Lower lobe of right lung (tissue), 2 donors: ENCODE results near the gene GRIA4. TPM values are rescaled to one million over a fixed set of nuclear protein-coding genes. Genes with fewer than 3 reads are reported as not detected.

Source experiments
- ATAC-seq, 2 donors: fragments of 200-7000 bp; cut with Tn5 transposase; one replicate each; pipeline ENCODE4 v1.9.1; 2020 to 2022; ENCODE audit warnings: mild to moderate bottlenecking in 2 of 2, moderate library complexity in 2 of 2
- DNase-seq: peaks from one replicate; pipeline ENCODE4 v3.0.0-alpha.2; 2020
- H3K27ac ChIP-seq: fragments of 200-600 bp; one replicate; pipeline ENCODE4 v1.8.0; 2022
- H3K27me3 ChIP-seq: fragments of 200-600 bp; one replicate; pipeline ENCODE4 v1.8.0; 2022; ENCODE audit warnings: low read depth
- H3K36me3 ChIP-seq: fragments of 200-600 bp; one replicate; pipeline ENCODE4 v1.8.0; 2022; ENCODE audit warnings: mild to moderate bottlenecking
- H3K4me1 ChIP-seq: fragments of 200-600 bp; one replicate; pipeline ENCODE4 v1.8.0; 2022
- H3K4me3 ChIP-seq: fragments of 200-600 bp; one replicate; pipeline ENCODE4 v1.8.0; 2022; ENCODE audit warnings: mild to moderate bottlenecking
- H3K9me3 ChIP-seq: fragments of 200-600 bp; one replicate; pipeline ENCODE4 v1.8.0; 2022
- CTCF ChIP-seq: fragments of 200-600 bp; IDR thresholded peaks from one replicate; pipeline ENCODE4 v1.8.0; 2022; ENCODE audit warnings: antibody characterized with exemption, mild to moderate bottlenecking
- intact Hi-C: fragments of 100-400 bp; cut with DNase I; formaldehyde crosslinking; loops from one replicate; pipeline ENCODE4 v1.11.0; 2022
- long read RNA-seq: library from polyadenylated mRNA; unstranded; transcript quantifications from one replicate; pipeline ENCODE4 v2.0.0, GENCODE V29; 2021
- total RNA-seq: library from RNA; stranded (reverse); fragmentation: NEBNext Ultra II Directional; extraction: Animal tissue kit (Norgen Biotek cat#: 25700); gene quantifications from one replicate; pipeline ENCODE4 v1.2.1, GENCODE V29; 2021
- donor health status: DM: no; HTN: yes; CAD: no; lungs with severe emphysema.

Gene GRIA4
- not detected for total RNA-seq
- long read RNA-seq: 0 reads

GRCh38 chr11:105609832-105610781, at the start of gene GRIA4:
Gene GRIA4 (plus strand): TSS chr11:105610073. CDS start chr11:105610998, 925 bp downstream.
- intact Hi-C loops: no loop called here
- DNase-seq (peak; percentile 45), ATAC-seq (peak; percentile 37 to 53)
- Histone ChIP-seq H3K27me3 (peaks cover 32% of the 10 kb centered on the region), H3K27ac (no peak within 1 kb of the TSS), H3K36me3 (no peaks in the 10 kb centered on the region), H3K9me3 (no peaks in the 10 kb centered on the region), H3K4me3 (peak within 1 kb of the TSS; percentile 43), H3K4me1 (peaks cover 24% of the 10 kb centered on the region)
- no peak for TF ChIP-seq CTCF

- H3K36me3 ChIP-seq: no peaks in the 10 kb centered on the region
- no peak overlapping the region for H3K27ac ChIP-seq
- no peaks in the 10 kb centered on the region for H3K27me3 ChIP-seq
- no peaks in the 10 kb centered on the region for H3K9me3 ChIP-seq
- no peak for TF ChIP-seq CTCF
- intact Hi-C loops: no loop called here
- DNase-seq (no peak), ATAC-seq (no peak)
- H3K4me3 ChIP-seq: no peak overlapping the region
- H3K4me1 ChIP-seq: no peaks in the 10 kb centered on the region
These were observed 36.8 kb upstream of the GRIA4 start for GRCh38 chr11:105573091-105573490.

DNA sequence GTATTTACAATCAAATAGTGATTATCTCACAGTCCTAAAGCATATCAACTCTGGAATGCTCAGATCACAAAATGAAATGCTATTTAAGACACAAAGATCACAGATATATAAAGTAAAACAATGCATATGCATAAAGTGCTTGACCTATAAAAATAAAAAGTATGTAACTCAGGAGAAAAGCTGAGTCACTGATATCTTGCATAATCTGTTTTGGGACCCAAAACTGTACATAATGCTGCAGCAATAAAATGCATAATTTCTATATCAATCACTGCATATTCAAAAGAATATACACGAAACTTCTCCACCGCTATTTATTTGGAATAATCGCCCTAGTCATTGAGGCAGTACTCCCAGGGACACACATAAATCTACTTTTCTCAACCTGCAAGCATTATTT, 34.9 kb upstream of the GRIA4 start:
- ATAC-seq: no peak
- no peaks in the 10 kb centered on the region for H3K4me1 ChIP-seq
- H3K27ac ChIP-seq: no peak overlapping the region
- no peaks in the 10 kb centered on the region for H3K36me3 ChIP-seq
- no peak for TF ChIP-seq CTCF
- H3K9me3 ChIP-seq: no peaks in the 10 kb centered on the region
- no peaks in the 10 kb centered on the region for H3K27me3 ChIP-seq
- intact Hi-C loops: no loop called here
- no peak overlapping the region for H3K4me3 ChIP-seq
- no peak for DNase-seq

DNA sequence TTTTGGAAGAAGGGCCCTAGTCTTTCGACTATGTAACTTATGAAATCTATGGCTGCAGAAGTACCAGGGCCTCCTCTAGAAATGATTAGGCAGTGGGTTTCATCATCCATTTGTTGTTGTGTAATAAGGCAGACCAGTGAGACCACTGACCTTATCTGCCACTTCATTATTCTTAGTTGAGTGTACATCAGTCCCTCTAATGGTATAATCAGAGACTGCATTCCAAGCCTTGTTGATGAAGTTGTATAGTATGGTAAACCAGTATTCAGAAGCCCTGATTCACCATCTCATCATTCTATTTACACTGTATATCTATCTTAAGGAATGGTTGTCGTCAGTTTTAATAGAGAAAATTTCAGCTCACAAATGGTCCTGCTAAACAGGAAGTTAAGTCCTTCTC, 32.2 kb upstream of the GRIA4 start:
- no peak for TF ChIP-seq CTCF
- ATAC-seq (no peak), DNase-seq (no peak)
- no peaks in the 10 kb centered on the region for H3K4me1 ChIP-seq
- no peaks in the 10 kb centered on the region for H3K9me3 ChIP-seq
- intact Hi-C loops: no loop called here
- H3K27ac ChIP-seq: no peak overlapping the region
- no peaks in the 10 kb centered on the region for H3K36me3 ChIP-seq
- H3K27me3 ChIP-seq: no peaks in the 10 kb centered on the region
- H3K4me3 ChIP-seq: no peak overlapping the region

- no peaks in the 10 kb centered on the region for H3K27me3 ChIP-seq
- H3K9me3 ChIP-seq: no peaks in the 10 kb centered on the region
- ATAC-seq: no peak
- no peak overlapping the region for H3K27ac ChIP-seq
- no peak for TF ChIP-seq CTCF
- intact Hi-C loops: no loop called here
- no peaks in the 10 kb centered on the region for H3K4me1 ChIP-seq
- H3K36me3 ChIP-seq: no peaks in the 10 kb centered on the region
- no peak for DNase-seq
- H3K4me3 ChIP-seq: no peak overlapping the region
These were observed 30.8 kb upstream of the GRIA4 start for GRCh38 chr11:105579111-105579510.
